Testis (tissue), 3 donors: ENCODE results near the gene THSD4. TPM values are rescaled to one million over a fixed set of nuclear protein-coding genes. Genes with fewer than 3 reads are reported as not detected.

Source experiments
- DNase-seq: peaks from one replicate; pipeline ENCODE4 v3.0.0-alpha.2; 2019
- H3K27ac ChIP-seq, 2 donors: fragments of 200-600 bp; sonication (generic); one replicate each; pipeline ENCODE4 v1.5.1; 2019
- H3K27me3 ChIP-seq: fragments of 200-600 bp; sonication (generic); one replicate; pipeline ENCODE4 v1.5.1; 2019
- H3K36me3 ChIP-seq: fragments of 200-600 bp; sonication (generic); one replicate; pipeline ENCODE4 v1.5.1; 2017; ENCODE audit warnings: low read depth; ENCODE audit errors: missing control alignments
- H3K4me1 ChIP-seq: fragments of 200-600 bp; sonication (generic); one replicate; pipeline ENCODE4 v1.5.1; 2019
- H3K4me3 ChIP-seq, 2 donors: fragments of 200-600 bp; sonication (generic); one replicate each; pipeline ENCODE4 v1.5.1; 2017 to 2019
- H3K9me3 ChIP-seq: fragments of 200-600 bp; sonication (generic); one replicate; pipeline ENCODE4 v1.5.1; 2017
- POLR2A ChIP-seq: fragments of 450-650 bp; IDR thresholded peaks from one replicate; pipeline ENCODE4 v1.6.1; 2017; ENCODE audit warnings: antibody characterized with exemption, mild to moderate bottlenecking, moderate library complexity
- WGBS, 2 donors: methylation state at CpG; one replicate each; pipeline ENCODE4 v1.1.5; 2018; 5-methylcytosine and 5-hydroxymethylcytosine counted together
- intact Hi-C: fragments of 100-400 bp; cut with DNase I; formaldehyde crosslinking; loops from one replicate; pipeline ENCODE4 v1.15.1; 2023; ENCODE audit warnings: low total_unique reads
- polyA plus RNA-seq: library from polyadenylated mRNA; stranded (reverse); fragments of 350-450 nt; fragmentation: Illumina TruSeq; extraction: RNeasy Lipid Tissue Mini Kit (QIAGEN cat#74804); gene quantifications from one replicate; pipeline ENCODE4 v1.2.3, GENCODE V29; 2014; ENCODE audit warnings: low read depth, low replicate concordance; ENCODE audit not compliant: insufficient read depth
- total RNA-seq, 2 donors: library from RNA; depleted of rRNA; stranded (reverse); fragments of >200 nt; gene quantifications; one replicate each; pipeline ENCODE4 v1.2.3, GENCODE V29; 2016
- TF ChIP-seq, protein P1 (sequence below), 3 experiments: fragments of 450-650 bp in 2 of 3; fragments of 200-600 bp in 1 of 3; sonication (generic) in 1 of 3; IDR thresholded peaks; one replicate each; pipeline ENCODE4 v1.5.1; 2016 to 2019; ENCODE audit warnings: antibody characterized with exemption in 3 of 3, mild to moderate bottlenecking in 2 of 3, moderate library complexity in 1 of 3

Gene THSD4
- total and polyA plus RNA-seq, 3 donors from 2014 or later = 14.3 to 21.5 (median 18.2) TPM

- TF ChIP-seq, protein P1, sequence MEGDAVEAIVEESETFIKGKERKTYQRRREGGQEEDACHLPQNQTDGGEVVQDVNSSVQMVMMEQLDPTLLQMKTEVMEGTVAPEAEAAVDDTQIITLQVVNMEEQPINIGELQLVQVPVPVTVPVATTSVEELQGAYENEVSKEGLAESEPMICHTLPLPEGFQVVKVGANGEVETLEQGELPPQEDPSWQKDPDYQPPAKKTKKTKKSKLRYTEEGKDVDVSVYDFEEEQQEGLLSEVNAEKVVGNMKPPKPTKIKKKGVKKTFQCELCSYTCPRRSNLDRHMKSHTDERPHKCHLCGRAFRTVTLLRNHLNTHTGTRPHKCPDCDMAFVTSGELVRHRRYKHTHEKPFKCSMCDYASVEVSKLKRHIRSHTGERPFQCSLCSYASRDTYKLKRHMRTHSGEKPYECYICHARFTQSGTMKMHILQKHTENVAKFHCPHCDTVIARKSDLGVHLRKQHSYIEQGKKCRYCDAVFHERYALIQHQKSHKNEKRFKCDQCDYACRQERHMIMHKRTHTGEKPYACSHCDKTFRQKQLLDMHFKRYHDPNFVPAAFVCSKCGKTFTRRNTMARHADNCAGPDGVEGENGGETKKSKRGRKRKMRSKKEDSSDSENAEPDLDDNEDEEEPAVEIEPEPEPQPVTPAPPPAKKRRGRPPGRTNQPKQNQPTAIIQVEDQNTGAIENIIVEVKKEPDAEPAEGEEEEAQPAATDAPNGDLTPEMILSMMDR (IDR thresholded peaks at IDR 0.05) = no peak
- TF ChIP-seq POLR2A = no peak
- H3K27ac ChIP-seq = no peak overlapping the region
- no peaks in the 10 kb centered on the region for H3K36me3 ChIP-seq
- peaks cover 4% of the 10 kb centered on the region for H3K4me1 ChIP-seq
- DNase-seq = no peak
- no peaks in the 10 kb centered on the region for H3K27me3 ChIP-seq
- H3K9me3 ChIP-seq = no peaks in the 10 kb centered on the region
- H3K4me3 ChIP-seq = no peak overlapping the region
- intact Hi-C loops = no loop called here
These were observed 570.2 kb downstream of the THSD4 start for GRCh38 chr15:71685420-71685993.

DNA sequence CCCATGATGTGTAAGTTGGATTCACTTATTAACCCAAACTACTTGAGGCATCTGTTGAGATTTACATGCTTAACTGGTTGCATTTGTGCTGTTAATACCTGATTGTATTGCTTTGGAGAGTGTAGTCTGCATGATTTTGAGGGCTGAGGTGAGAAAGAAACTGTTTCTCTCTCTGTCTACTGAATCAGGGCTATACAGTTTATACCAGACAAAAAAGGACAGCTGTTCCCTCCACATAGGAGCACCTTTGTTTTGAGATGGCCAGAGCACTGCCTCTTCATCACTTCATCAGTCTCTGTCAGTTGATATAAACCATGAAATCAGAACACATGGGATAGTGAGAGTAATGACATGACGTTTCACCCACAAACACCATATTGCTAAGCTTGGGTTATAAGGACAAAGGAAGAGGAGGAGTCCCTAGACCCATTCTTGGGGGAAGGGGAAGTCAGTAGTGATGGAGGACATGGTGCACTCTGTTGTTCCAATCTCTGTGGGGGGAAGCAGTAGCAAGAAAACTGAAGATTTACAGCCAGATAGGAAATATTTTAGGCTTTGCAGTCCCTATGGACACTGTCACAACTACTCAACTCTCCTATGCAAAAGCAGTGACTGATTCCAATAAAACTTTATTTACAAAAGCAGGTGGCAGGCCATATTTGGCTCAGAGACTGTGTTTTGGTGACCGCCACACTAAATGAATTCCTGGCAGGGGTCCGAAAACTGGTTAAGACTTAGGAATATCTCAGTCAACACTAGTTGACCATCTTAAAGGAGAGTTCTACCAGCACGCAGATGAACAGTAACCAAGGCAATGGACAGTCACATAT lies 571.2 kb downstream of the THSD4 start:
- intact Hi-C loops = no loop called here
- 84 to 98% methylated on average over 4 of the region's 4 CpGs for WGBS, 2 donors

GRCh38 chr15:71687902-71688508 lies 572.7 kb downstream of the THSD4 start:
- Histone ChIP-seq H3K9me3 (no peaks in the 10 kb centered on the region), H3K27ac (no peak overlapping the region), H3K36me3 (no peaks in the 10 kb centered on the region), H3K4me3 (no peak overlapping the region), H3K27me3 (no peaks in the 10 kb centered on the region), H3K4me1 (peaks cover 21% of the 10 kb centered on the region)
- intact Hi-C loops = no loop called here
- TF ChIP-seq, protein P1 (IDR thresholded peaks at IDR 0.05) = no peak
- no peak for TF ChIP-seq POLR2A
- no peak for DNase-seq
- WGBS, 2 donors = 83 to 84% methylated on average over 2 of the region's 2 CpGs

More for the DNA sequence above, 571.2 kb downstream of the THSD4 start:
- Histone ChIP-seq H3K4me1 (peaks cover 10% of the 10 kb centered on the region), H3K36me3 (no peaks in the 10 kb centered on the region), H3K9me3 (no peaks in the 10 kb centered on the region), H3K27me3 (no peaks in the 10 kb centered on the region), H3K27ac (no peak overlapping the region), H3K4me3 (no peak overlapping the region)
- TF ChIP-seq, protein P1 (IDR thresholded peaks at IDR 0.05) = no peak
- TF ChIP-seq POLR2A = no peak
- no peak for DNase-seq

GRCh38 chr15:71688509-71689094 lies 573.3 kb downstream of the THSD4 start:
- WGBS, 2 donors = 42 to 49% methylated on average over 3 of the region's 3 CpGs
- Histone ChIP-seq H3K9me3 (no peaks in the 10 kb centered on the region), H3K36me3 (no peaks in the 10 kb centered on the region), H3K27ac (no peak overlapping the region), H3K4me1 (peaks cover 21% of the 10 kb centered on the region), H3K27me3 (no peaks in the 10 kb centered on the region), H3K4me3 (no peak overlapping the region)
- intact Hi-C loops = no loop called here
- DNase-seq = no peak
- TF ChIP-seq, protein P1 (IDR thresholded peaks at IDR 0.05) = no peak
- no peak for TF ChIP-seq POLR2A
